K562 (cell line): ENCODE data around the gene TBC1D12. TPM values are rescaled to one million over a fixed set of nuclear protein-coding genes. Genes with fewer than 3 reads are reported as not detected.

Experiments used
- ATAC-seq: fragments of 200-7000 bp; cut with Tn5 transposase; 3 replicates; pipeline ENCODE4 v1.9.1; 2020; ENCODE audit warnings: moderate library complexity
- BruUV-seq: library from RNA; stranded (reverse); fragments of 400-500 nt; replicated peaks from 2 replicates; lab custom pipeline; 2021; lab: Mats Ljungman, UMichigan
- CTCF ChIA-PET: fragments of 300-600 bp; formaldehyde crosslinking; extraction: SDS; loops from one replicate; lab custom pipeline; 2021; ENCODE audit warnings: low intra/inter-chr PET ratio; lab: Yijun Ruan, JAX
- POLR2A ChIA-PET: fragments of 300-600, 350-650 bp; sonication (Branson Sonifier 250); formaldehyde crosslinking; extraction: SDS; loops from one replicate; lab custom pipeline; 2021; ENCODE audit warnings: antibody characterized with exemption, inconsistent platforms; lab: Yijun Ruan, JAX
- DNase-seq, 4 experiments: peaks; one replicate each; pipeline versions ENCODE4 v3.0.0 to v3.0.0-alpha.2; 2011 to 2018; ENCODE audit warnings: low spot score in 3 of 4, mixed read lengths in 3 of 4; ENCODE audit errors: extremely low read depth in 1 of 4
- FAIRE-seq: peaks from 2 replicates; lab custom pipeline; 2011; peaks lifted over from hg19 to GRCh38; lab: Jason Lieb, UNC
- H2AFZ ChIP-seq: 2 replicates; pipeline ENCODE4 v1.6.0; 2011; ENCODE audit warnings: low read depth, low read length, control low read depth, inconsistent platforms
- H3K27ac ChIP-seq: fragments of 200-600 bp; 3 replicates; pipeline ENCODE4 v1.8.0; 2011; ENCODE audit warnings: low read depth, mild to moderate bottlenecking, control low read depth, inconsistent platforms, low read length, moderate library complexity, mixed read lengths; ENCODE audit errors: extremely low read depth
- H3K27me3 ChIP-seq, 2 experiments: fragments of 300-600 bp in 1 of 2; 2 replicates in 1 of 2; 3 replicates in 1 of 2; pipeline versions ENCODE4 v1.6.0 to v1.8.0; 2011; ENCODE audit warnings: inconsistent platforms in 2 of 2, low read length in 2 of 2, mild to moderate bottlenecking in 1 of 2, mixed read lengths in 1 of 2, moderate library complexity in 1 of 2; ENCODE audit not compliant: control insufficient read depth in 2 of 2, insufficient read depth in 2 of 2
- H3K36me3 ChIP-seq: fragments of 300-600 bp; 3 replicates; pipeline ENCODE4 v1.8.0; 2011; ENCODE audit warnings: mild to moderate bottlenecking, low read length, inconsistent platforms; ENCODE audit not compliant: control insufficient read depth, insufficient read depth
- H3K4me1 ChIP-seq, 2 experiments: fragments of 200-600 bp in 1 of 2; replicated peaks in 1 of 2; 2 replicates in 1 of 2; 3 replicates in 1 of 2; pipeline versions ENCODE4 v1.5.1 to v1.8.0; 2011; ENCODE audit warnings: inconsistent platforms in 2 of 2, low read length in 2 of 2, mild to moderate bottlenecking in 1 of 2, mixed read lengths in 1 of 2, moderate library complexity in 1 of 2; ENCODE audit not compliant: control insufficient read depth in 2 of 2, insufficient read depth in 2 of 2
- H3K4me2 ChIP-seq: 2 replicates; pipeline ENCODE4 v1.6.1; 2011; ENCODE audit warnings: low read length, control low read depth, inconsistent platforms, mixed read lengths; ENCODE audit not compliant: insufficient read depth
- H3K4me3 ChIP-seq: fragments of 200-600 bp; sonication (generic), shearing (Covaris generic); 2 replicates; pipeline ENCODE4 v1.5.1; 2016; ENCODE audit warnings: control low read depth, inconsistent platforms
- H3K79me2 ChIP-seq: fragments of 200-600 bp; 3 replicates; pipeline ENCODE4 v1.8.0; 2011; ENCODE audit warnings: low read length, inconsistent platforms; ENCODE audit not compliant: control insufficient read depth, insufficient read depth
- H3K9ac ChIP-seq, 2 experiments: 2 replicates each; pipeline versions ENCODE4 v1.6.0 to v1.6.1; 2011; ENCODE audit warnings: low read depth in 2 of 2, low read length in 2 of 2, control low read depth in 1 of 2, inconsistent platforms in 1 of 2, mild to moderate bottlenecking in 1 of 2, mixed read lengths in 1 of 2; ENCODE audit not compliant: insufficient read depth in 1 of 2
- H3K9me1 ChIP-seq: one replicate; pipeline ENCODE4 v1.6.0; 2011; ENCODE audit warnings: inconsistent platforms, mild to moderate bottlenecking, low read length, moderate library complexity; ENCODE audit not compliant: control insufficient read depth, insufficient read depth
- H3K9me3 ChIP-seq: replicated peaks from 2 replicates; pipeline ENCODE4 v1.5.1; 2011; ENCODE audit warnings: low read depth, low read length, inconsistent platforms; ENCODE audit not compliant: control insufficient read depth, insufficient read depth
- H4K20me1 ChIP-seq: replicated peaks from 2 replicates; pipeline ENCODE4 v1.6.1; 2011; ENCODE audit warnings: low read length, inconsistent platforms, mixed read lengths; ENCODE audit not compliant: control insufficient read depth, insufficient read depth
- CCAR2 ChIP-seq: fragments of 200-400 bp; formaldehyde crosslinking; IDR thresholded peaks from 2 replicates; pipeline ENCODE4 v1.6.1; 2017; ENCODE audit warnings: mild to moderate bottlenecking, low read depth, low read length
- CREBBP ChIP-seq: IDR thresholded peaks from one replicate; pipeline ENCODE4 v1.6.1; 2012; ENCODE audit warnings: low read depth, mild to moderate bottlenecking, control low read depth, inconsistent platforms, low read length
- HDAC8 ChIP-seq: fragments of 450-650 bp; IDR thresholded peaks from 2 replicates; pipeline ENCODE4 v1.6.1; 2016; ENCODE audit warnings: mild to moderate bottlenecking, missing genetic modification characterization, moderate library complexity, missing compliant biosample characterization
- NR2F6 ChIP-seq: fragments of 450-650 bp; formaldehyde crosslinking; IDR thresholded peaks from 2 replicates; pipeline ENCODE4 v1.4.0; 2020; ENCODE audit warnings: mild to moderate bottlenecking
- PHTF2 ChIP-seq: fragments of 250-450 bp; sonication (Bioruptor Pico); IDR thresholded peaks from 2 replicates; pipeline ENCODE4 v1.5.0; 2021; ENCODE audit warnings: mild to moderate bottlenecking
- PURB ChIP-seq: sonication (generic); formaldehyde crosslinking; IDR thresholded peaks from 2 replicates; pipeline ENCODE4 v1.9.0; 2021; ENCODE audit warnings: low read depth, mild to moderate bottlenecking, missing genetic modification reagents
- SP1 ChIP-seq: sonication (generic); formaldehyde crosslinking; IDR thresholded peaks from 2 replicates; pipeline ENCODE4 v1.8.1; 2022; ENCODE audit warnings: mild to moderate bottlenecking, missing genetic modification reagents
- YBX1 ChIP-seq: fragments of 450-650 bp; IDR thresholded peaks from 2 replicates; pipeline ENCODE4 v1.7.1; 2016; ENCODE audit warnings: mild to moderate bottlenecking
- WGBS: fragments of 100-300 bp; shearing (Covaris generic); methylation state at CpG from one replicate; pipeline ENCODE4 v1.1.6; 2016; ENCODE audit warnings: low coverage, mixed read lengths; ENCODE audit not compliant: insufficient coverage; ENCODE audit errors: missing lambda C conversion rate; 5-methylcytosine and 5-hydroxymethylcytosine counted together
- in situ Hi-C: fragments of 300-500 bp; cut with MboI; formaldehyde crosslinking; loops from 4 replicates; pipeline ENCODE4 v1.15.0; 2018; ENCODE audit warnings: inconsistent platforms, mixed read lengths
- intact Hi-C: fragments of 100-400 bp; cut with micrococcal nuclease; formaldehyde crosslinking; loops from 2 replicates; pipeline ENCODE4 v1.14.2; 2022
- polyA plus RNA-seq, 8 experiments: library from polyadenylated mRNA; depleted of rRNA in 4 of 8; stranded (reverse) in 5 of 8; unstranded in 3 of 8; fragments of >200 nt; fragmentation: Nextera tagmentation in 2 of 8; fragmentation: Illumina TruSeq in 1 of 8; extraction: Ambion mirVana in 2 of 8; extraction: Trizol in 1 of 8; gene quantifications; 2 replicates each; pipeline versions ENCODE4 v1.2.1 to v1.2.3, GENCODE V29; 2011 to 2014; ENCODE audit warnings: inconsistent platforms in 1 of 8, missing spikeins in 1 of 8
- total RNA-seq, 7 experiments: library from RNA; depleted of rRNA in 6 of 7; stranded (reverse); fragments of >200 nt in 6 of 7; fragmentation: Illumina TruSeq in 2 of 7; extraction: Trizol in 2 of 7; gene quantifications; 2 replicates each; pipeline versions ENCODE4 v1.2.1 to v1.2.3, GENCODE V29; 2011 to 2021; ENCODE audit warnings: low replicate concordance in 1 of 7
- TF ChIP-seq, protein P1 (sequence below): fragments of 450-650 bp; formaldehyde crosslinking; IDR thresholded peaks from 2 replicates; pipeline ENCODE4 v1.4.0; 2022; ENCODE audit warnings: missing genetic modification characterization
- TF ChIP-seq, protein P2 (sequence below): fragments of 250-450 bp; sonication (Bioruptor Pico); IDR thresholded peaks from 2 replicates; pipeline ENCODE4 v1.5.0; 2020; ENCODE audit warnings: mild to moderate bottlenecking, borderline replicate concordance
- TF ChIP-seq, protein P3 (sequence below), 2 experiments: fragments of 450-650 bp; IDR thresholded peaks; 2 replicates each; pipeline ENCODE4 v1.6.1; 2018; ENCODE audit warnings: mild to moderate bottlenecking in 2 of 2, low read depth in 1 of 2; ENCODE audit not compliant: partially characterized antibody in 2 of 2
- TF ChIP-seq, protein P4 (sequence below): sonication (generic); formaldehyde crosslinking; IDR thresholded peaks from 2 replicates; pipeline ENCODE4 v1.8.1; 2023; ENCODE audit warnings: mild to moderate bottlenecking, missing genetic modification reagents

TBC1D12 gene
- total and polyA plus RNA-seq, 9 of the 15 experiments (the other 6 are each of a cell fraction or from before 2014, with no cell fraction given): 2.1 to 6.7 (median 3.9) TPM

DNA sequence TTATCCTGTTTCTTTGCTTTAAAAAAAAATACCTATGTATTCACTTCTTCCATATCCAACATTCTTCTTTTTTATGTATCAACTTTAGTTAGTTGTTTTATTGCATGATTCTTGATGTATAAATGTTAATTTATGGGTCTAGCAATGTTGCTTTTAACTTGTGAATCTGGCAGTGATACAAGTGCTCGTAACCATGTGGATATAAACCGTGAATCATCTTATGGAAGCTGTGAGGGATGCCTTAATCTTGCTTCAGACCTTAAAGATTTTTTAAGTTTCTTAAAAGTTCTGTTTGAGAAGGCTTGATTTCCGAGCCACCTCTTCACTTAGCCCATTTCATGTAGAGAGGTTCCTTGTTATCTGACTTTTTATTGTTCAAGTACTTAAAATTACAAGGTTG lies 169.2 kb downstream of the TBC1D12 start (continued):
- TF ChIP-seq, protein P1, sequence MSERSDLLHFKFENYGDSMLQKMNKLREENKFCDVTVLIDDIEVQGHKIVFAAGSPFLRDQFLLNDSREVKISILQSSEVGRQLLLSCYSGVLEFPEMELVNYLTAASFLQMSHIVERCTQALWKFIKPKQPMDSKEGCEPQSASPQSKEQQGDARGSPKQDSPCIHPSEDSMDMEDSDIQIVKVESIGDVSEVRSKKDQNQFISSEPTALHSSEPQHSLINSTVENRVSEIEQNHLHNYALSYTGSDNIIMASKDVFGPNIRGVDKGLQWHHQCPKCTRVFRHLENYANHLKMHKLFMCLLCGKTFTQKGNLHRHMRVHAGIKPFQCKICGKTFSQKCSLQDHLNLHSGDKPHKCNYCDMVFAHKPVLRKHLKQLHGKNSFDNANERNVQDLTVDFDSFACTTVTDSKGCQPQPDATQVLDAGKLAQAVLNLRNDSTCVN (CRISPR knock-in tag): no peak
- TF ChIP-seq YBX1: no peak
- TF ChIP-seq, protein P2, sequence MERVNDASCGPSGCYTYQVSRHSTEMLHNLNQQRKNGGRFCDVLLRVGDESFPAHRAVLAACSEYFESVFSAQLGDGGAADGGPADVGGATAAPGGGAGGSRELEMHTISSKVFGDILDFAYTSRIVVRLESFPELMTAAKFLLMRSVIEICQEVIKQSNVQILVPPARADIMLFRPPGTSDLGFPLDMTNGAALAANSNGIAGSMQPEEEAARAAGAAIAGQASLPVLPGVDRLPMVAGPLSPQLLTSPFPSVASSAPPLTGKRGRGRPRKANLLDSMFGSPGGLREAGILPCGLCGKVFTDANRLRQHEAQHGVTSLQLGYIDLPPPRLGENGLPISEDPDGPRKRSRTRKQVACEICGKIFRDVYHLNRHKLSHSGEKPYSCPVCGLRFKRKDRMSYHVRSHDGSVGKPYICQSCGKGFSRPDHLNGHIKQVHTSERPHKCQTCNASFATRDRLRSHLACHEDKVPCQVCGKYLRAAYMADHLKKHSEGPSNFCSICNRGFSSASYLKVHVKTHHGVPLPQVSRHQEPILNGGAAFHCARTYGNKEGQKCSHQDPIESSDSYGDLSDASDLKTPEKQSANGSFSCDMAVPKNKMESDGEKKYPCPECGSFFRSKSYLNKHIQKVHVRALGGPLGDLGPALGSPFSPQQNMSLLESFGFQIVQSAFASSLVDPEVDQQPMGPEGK (CRISPR knock-in tag): no peak
- TF ChIP-seq PURB (CRISPR knock-in tag): no peak
- TF ChIP-seq SP1 (CRISPR knock-in tag): no peak
- TF ChIP-seq HDAC8 (tag): no peak
- TF ChIP-seq NR2F6 (CRISPR knock-in tag): no peak
- TF ChIP-seq CCAR2: no peak
- no peak for TF ChIP-seq CREBBP

DNA sequence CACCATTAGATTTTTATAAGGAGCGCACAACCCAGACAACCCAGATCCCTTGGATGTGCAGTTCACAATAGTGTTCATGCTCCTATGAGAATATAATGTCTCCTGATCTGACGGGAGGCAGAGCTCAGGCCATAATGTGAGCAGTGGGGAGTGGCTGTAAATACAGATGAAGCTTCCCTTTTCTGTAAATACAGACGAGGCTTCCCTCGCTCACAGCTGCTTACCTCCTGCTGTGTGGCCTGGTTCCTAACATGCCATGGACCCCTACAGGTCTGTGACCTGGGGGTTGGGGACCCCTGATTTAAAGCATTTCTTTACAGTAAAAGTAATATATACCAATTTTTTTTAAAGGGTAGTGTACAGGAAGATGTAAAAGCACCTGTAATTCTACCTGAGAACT lies 176.4 kb downstream of the TBC1D12 start:
- Histone ChIP-seq H3K4me1 (no peaks in the 10 kb centered on the region), H3K9me3 (no peaks in the 10 kb centered on the region), H3K9ac (no peak overlapping the region), H3K9me1 (no peaks in the 10 kb centered on the region), H3K4me2 (no peak overlapping the region), H2AFZ (no peak overlapping the region), H3K36me3 (peaks cover 51% of the 10 kb centered on the region; the same call in 2 of the 3 replicates), H3K79me2 (no peaks in the 10 kb centered on the region), H3K27me3 (no peaks in the 10 kb centered on the region), H3K27ac (no peak overlapping the region), H3K4me3 (no peak overlapping the region), H4K20me1 (no peaks in the 10 kb centered on the region)
- ChIA-PET CTCF (no interaction called here), POLR2A (interaction anchor here (0.6 kb wide), 1 partner anchor 174 kb away, joined by 3 read pairs; no protein-coding TSS in a partner anchor)
- intact Hi-C loops: no loop called here
- BruUV-seq: no TSS peak
- no peak for FAIRE-seq
- no peak for ATAC-seq
- in situ Hi-C loops: no loop called here
- DNase-seq: no peak
- 68% methylated on average over 4 of the region's 4 CpGs for WGBS
- TF ChIP-seq, protein P3, sequence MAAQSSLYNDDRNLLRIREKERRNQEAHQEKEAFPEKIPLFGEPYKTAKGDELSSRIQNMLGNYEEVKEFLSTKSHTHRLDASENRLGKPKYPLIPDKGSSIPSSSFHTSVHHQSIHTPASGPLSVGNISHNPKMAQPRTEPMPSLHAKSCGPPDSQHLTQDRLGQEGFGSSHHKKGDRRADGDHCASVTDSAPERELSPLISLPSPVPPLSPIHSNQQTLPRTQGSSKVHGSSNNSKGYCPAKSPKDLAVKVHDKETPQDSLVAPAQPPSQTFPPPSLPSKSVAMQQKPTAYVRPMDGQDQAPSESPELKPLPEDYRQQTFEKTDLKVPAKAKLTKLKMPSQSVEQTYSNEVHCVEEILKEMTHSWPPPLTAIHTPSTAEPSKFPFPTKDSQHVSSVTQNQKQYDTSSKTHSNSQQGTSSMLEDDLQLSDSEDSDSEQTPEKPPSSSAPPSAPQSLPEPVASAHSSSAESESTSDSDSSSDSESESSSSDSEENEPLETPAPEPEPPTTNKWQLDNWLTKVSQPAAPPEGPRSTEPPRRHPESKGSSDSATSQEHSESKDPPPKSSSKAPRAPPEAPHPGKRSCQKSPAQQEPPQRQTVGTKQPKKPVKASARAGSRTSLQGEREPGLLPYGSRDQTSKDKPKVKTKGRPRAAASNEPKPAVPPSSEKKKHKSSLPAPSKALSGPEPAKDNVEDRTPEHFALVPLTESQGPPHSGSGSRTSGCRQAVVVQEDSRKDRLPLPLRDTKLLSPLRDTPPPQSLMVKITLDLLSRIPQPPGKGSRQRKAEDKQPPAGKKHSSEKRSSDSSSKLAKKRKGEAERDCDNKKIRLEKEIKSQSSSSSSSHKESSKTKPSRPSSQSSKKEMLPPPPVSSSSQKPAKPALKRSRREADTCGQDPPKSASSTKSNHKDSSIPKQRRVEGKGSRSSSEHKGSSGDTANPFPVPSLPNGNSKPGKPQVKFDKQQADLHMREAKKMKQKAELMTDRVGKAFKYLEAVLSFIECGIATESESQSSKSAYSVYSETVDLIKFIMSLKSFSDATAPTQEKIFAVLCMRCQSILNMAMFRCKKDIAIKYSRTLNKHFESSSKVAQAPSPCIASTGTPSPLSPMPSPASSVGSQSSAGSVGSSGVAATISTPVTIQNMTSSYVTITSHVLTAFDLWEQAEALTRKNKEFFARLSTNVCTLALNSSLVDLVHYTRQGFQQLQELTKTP (IDR thresholded peaks at IDR 0.05; ENCODE audit: low read depth in 1 of 2, partially characterized antibody in 2 of 2): no peak
- TF ChIP-seq, protein P4, sequence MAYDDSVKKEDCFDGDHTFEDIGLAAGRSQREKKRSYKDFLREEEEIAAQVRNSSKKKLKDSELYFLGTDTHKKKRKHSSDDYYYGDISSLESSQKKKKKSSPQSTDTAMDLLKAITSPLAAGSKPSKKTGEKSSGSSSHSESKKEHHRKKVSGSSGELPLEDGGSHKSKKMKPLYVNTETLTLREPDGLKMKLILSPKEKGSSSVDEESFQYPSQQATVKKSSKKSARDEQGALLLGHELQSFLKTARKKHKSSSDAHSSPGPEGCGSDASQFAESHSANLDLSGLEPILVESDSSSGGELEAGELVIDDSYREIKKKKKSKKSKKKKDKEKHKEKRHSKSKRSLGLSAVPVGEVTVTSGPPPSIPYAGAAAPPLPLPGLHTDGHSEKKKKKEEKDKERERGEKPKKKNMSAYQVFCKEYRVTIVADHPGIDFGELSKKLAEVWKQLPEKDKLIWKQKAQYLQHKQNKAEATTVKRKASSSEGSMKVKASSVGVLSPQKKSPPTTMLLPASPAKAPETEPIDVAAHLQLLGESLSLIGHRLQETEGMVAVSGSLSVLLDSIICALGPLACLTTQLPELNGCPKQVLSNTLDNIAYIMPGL (CRISPR knock-in tag): no peak
- no peak for TF ChIP-seq PHTF2 (CRISPR knock-in tag)
